Upper lobe of right lung (tissue), 1 donor: ENCODE measurements around the gene NDST3. TPM values are rescaled to one million over a fixed set of nuclear protein-coding genes. Genes with fewer than 3 reads are reported as not detected.

Experiments
- ATAC-seq: fragments of 200-7000 bp; cut with Tn5 transposase; one replicate; pipeline ENCODE4 v1.9.1; 2020; ENCODE audit warnings: mild to moderate bottlenecking, moderate library complexity
- DNase-seq: peaks from one replicate; pipeline ENCODE4 v3.0.0-alpha.2; 2020
- H3K27ac ChIP-seq: fragments of 200-600 bp; one replicate; pipeline ENCODE4 v1.8.0; 2022
- H3K27me3 ChIP-seq: fragments of 200-600 bp; one replicate; pipeline ENCODE4 v1.8.0; 2022; ENCODE audit warnings: mild to moderate bottlenecking
- H3K36me3 ChIP-seq: fragments of 200-600 bp; one replicate; pipeline ENCODE4 v1.8.0; 2022
- H3K4me1 ChIP-seq: fragments of 200-600 bp; one replicate; pipeline ENCODE4 v1.8.0; 2022
- H3K4me3 ChIP-seq: fragments of 200-600 bp; one replicate; pipeline ENCODE4 v1.8.0; 2022; ENCODE audit warnings: mild to moderate bottlenecking
- H3K9me3 ChIP-seq: fragments of 200-600 bp; one replicate; pipeline ENCODE4 v1.8.0; 2022
- CTCF ChIP-seq: fragments of 200-600 bp; IDR thresholded peaks from one replicate; pipeline ENCODE4 v1.8.0; 2022; ENCODE audit warnings: antibody characterized with exemption
- intact Hi-C: fragments of 100-400 bp; cut with DNase I; formaldehyde crosslinking; loops from one replicate; pipeline ENCODE4 v1.11.0; 2022
- total RNA-seq: library from RNA; stranded (reverse); fragmentation: NEBNext Ultra II Directional; extraction: Animal tissue kit (Norgen Biotek cat#: 25700); gene quantifications from one replicate; pipeline ENCODE4 v1.2.1, GENCODE V29; 2021
- donor health status: DM: no; HTN: yes; CAD: no; lungs with severe emphysema.

NDST3 gene
- total RNA-seq, 1 donor from 2014 or later: not detected

DNA sequence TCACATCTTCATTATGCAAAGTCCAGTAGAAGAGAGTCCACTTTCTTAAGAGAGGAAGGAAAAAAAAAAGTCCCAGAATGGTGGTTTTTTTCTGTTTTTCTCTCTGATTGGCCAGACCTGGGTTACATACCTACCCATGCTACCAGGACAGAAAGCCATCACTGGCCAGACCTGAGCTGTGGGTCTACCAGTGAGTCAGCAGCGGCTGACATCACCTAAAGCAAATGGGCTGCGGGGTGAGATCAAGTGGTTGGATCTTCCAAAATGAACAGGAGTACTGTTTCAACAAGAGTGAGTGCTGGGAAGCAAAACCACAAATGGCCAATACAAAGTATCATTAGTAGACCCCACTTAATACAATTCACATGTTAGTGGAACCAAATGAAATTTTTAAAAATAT is 1.6 kb upstream of the NDST3 start:
- peaks cover 40% of the 10 kb centered on the region for H3K27me3 ChIP-seq
- ATAC-seq (no peak), DNase-seq (no peak)
- H3K4me3 ChIP-seq: no peak overlapping the region
- TF ChIP-seq CTCF: no peak
- H3K27ac ChIP-seq: no peak overlapping the region
- intact Hi-C loops: no loop called here
- no peaks in the 10 kb centered on the region for H3K9me3 ChIP-seq
- no peaks in the 10 kb centered on the region for H3K36me3 ChIP-seq
- no peaks in the 10 kb centered on the region for H3K4me1 ChIP-seq

- Histone ChIP-seq H3K4me3 (peak overlapping the region; percentile 41), H3K36me3 (no peaks in the 10 kb centered on the region), H3K9me3 (no peaks in the 10 kb centered on the region), H3K27me3 (peaks cover 43% of the 10 kb centered on the region), H3K4me1 (no peaks in the 10 kb centered on the region), H3K27ac (no peak overlapping the region)
- no peak for TF ChIP-seq CTCF
- ATAC-seq (peak; percentile 93), DNase-seq (peak; percentile 77)
- intact Hi-C loops: no loop called here
Observed at GRCh38 chr4:118033148-118034052, 886 bp upstream of the NDST3 start.

DNA sequence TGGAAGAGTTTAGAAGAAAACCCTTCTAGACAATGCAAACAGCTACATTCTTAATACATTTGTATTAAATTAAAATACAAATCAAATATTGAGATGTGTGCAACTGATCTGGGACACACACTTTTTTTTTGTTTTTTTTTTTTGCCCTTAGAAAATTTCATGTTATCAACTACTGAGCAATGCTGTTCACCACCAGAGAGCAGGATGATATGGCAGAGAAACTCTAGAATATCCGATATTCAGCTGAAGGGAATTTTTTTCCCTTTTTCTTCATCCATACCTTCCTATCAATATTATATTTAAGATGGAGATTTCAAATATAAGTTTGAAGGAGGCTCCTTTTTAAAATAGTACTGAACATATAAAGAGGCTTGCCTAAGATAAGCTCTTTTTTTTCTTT is 1.0 kb downstream of the NDST3 start:
- Histone ChIP-seq H3K9me3 (no peaks in the 10 kb centered on the region), H3K4me3 (no peak overlapping the region), H3K36me3 (no peaks in the 10 kb centered on the region), H3K4me1 (no peaks in the 10 kb centered on the region), H3K27me3 (peaks cover 43% of the 10 kb centered on the region), H3K27ac (no peak overlapping the region)
- intact Hi-C loops: no loop called here
- DNase-seq: no peak
- no peak for TF ChIP-seq CTCF
- no peak for ATAC-seq

- intact Hi-C loops: no loop called here
- Histone ChIP-seq H3K36me3 (no peaks in the 10 kb centered on the region), H3K27ac (no peak overlapping the region), H3K4me1 (no peaks in the 10 kb centered on the region), H3K27me3 (peaks cover 43% of the 10 kb centered on the region), H3K4me3 (no peak overlapping the region), H3K9me3 (no peaks in the 10 kb centered on the region)
- TF ChIP-seq CTCF: no peak
- no peak for ATAC-seq
- DNase-seq: no peak
Observed at GRCh38 chr4:118036336-118036735, 2.0 kb downstream of the NDST3 start.

DNA sequence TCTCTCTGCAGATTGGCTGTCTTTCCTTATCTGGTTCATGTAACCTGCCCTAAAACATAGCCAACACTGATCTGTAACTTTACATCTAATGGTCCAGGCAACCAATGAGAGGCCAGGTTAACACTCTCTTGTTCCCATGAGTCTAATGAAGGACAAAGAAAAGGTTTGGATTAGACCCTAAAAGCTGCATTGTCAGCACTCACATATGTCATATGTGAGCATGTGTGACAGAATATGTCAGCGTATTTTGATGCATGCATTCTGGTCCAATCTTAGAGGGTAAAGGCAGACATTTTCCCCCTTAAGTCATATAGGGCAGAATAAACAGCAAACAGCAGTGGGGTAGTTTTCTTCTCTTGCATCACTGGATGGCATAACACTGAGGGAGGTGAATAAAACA is 3.7 kb downstream of the NDST3 start:
- Histone ChIP-seq H3K9me3 (no peaks in the 10 kb centered on the region), H3K27me3 (peaks cover 44% of the 10 kb centered on the region), H3K27ac (no peak overlapping the region), H3K4me3 (no peak overlapping the region), H3K4me1 (no peaks in the 10 kb centered on the region), H3K36me3 (no peaks in the 10 kb centered on the region)
- intact Hi-C loops: no loop called here
- DNase-seq: no peak
- TF ChIP-seq CTCF: no peak
- ATAC-seq: no peak
